ENCODE data around the gene HNRNPA3. TPM values are rescaled to one million over a fixed set of nuclear protein-coding genes. Genes with fewer than 3 reads are reported as not detected.
"Not testable (repeated sequence)": the region's sequence is repeated elsewhere in the genome, so short reads cannot be mapped to it uniquely, and the experiment has no call there.

Gene HNRNPA3
- total RNA-seq, 2 experiments from 2014 or later: 303 to 311 TPM

- no peaks in the 10 kb centered on the region for H3K27me3 Mint-ChIP-seq
Measured at GRCh38 chr2:177265824-177266817, 53.5 kb downstream of the HNRNPA3 start.

GRCh38 chr2:177266955-177267354 lies 54.4 kb downstream of the HNRNPA3 start:
- peaks cover 34% of the 10 kb centered on the region for H3K4me1 Mint-ChIP-seq (ENCODE audit: low read depth)
- not testable (repeated sequence) for DNase-seq, H3K36me3 Mint-ChIP-seq, H3K27ac Mint-ChIP-seq, H3K27me3 Mint-ChIP-seq, H3K4me3 Mint-ChIP-seq, H3K9me3 Mint-ChIP-seq
- intact Hi-C loops (cut with micrococcal nuclease): loop anchor here (10.0 kb wide), 1 partner anchor 332 kb away; no protein-coding TSS in a partner anchor
- CTCF ChIA-PET: interaction anchor here (1.0 to 6.1 kb wide), 3 partner anchors 23 to 102 kb away, joined by 4 to 65 read pairs (median 4); no protein-coding TSS in a partner anchor
- POLR2A ChIA-PET: interaction anchor here (4.6 kb wide), 1 partner anchor 55 kb away, joined by 101 read pairs; the partner anchor contains the start of gene HNRNPA3

More at GRCh38 chr2:177265824-177266817, 53.5 kb downstream of the HNRNPA3 start:
- intact Hi-C loops (cut with micrococcal nuclease): loop anchor here (2.0 to 10.0 kb wide), 2 partner anchors 287 to 331 kb away; a partner anchor contains a TSS
- peak overlapping the region; percentile 90 for H3K4me3 Mint-ChIP-seq
- ChIA-PET POLR2A (interaction anchor here (0.6 to 4.6 kb wide), 12 partner anchors 13 to 103 kb away, joined by 3 to 101 read pairs (median 12); partner anchors contain the start of gene HNRNPA3), CTCF (interaction anchor here (1.1 to 6.1 kb wide), 8 partner anchors 12 to 1264 kb away, joined by 5 to 65 read pairs (median 24); partner anchors contain the start of gene LNPK)
- peaks cover 42% of the 10 kb centered on the region for H3K4me1 Mint-ChIP-seq (ENCODE audit: low read depth)
- no peaks in the 10 kb centered on the region for H3K9me3 Mint-ChIP-seq
- peak overlapping the region; percentile 99 for H3K27ac Mint-ChIP-seq
- no peak for DNase-seq
- H3K36me3 Mint-ChIP-seq: peaks cover 11% of the 10 kb centered on the region

- no peak overlapping the region for H3K27ac Mint-ChIP-seq
- no peaks in the 10 kb centered on the region for H3K27me3 Mint-ChIP-seq
- intact Hi-C loops (cut with micrococcal nuclease): loop anchor here (10.0 kb wide), 1 partner anchor 334 kb away; no protein-coding TSS in a partner anchor
- peaks cover 30% of the 10 kb centered on the region for H3K4me1 Mint-ChIP-seq (ENCODE audit: low read depth)
- no peaks in the 10 kb centered on the region for H3K9me3 Mint-ChIP-seq
- no peak for DNase-seq
- CTCF ChIA-PET: interaction anchor here (1.7 to 6.1 kb wide), 2 partner anchors 28 to 103 kb away, joined by 4 to 65 read pairs; no protein-coding TSS in a partner anchor
- H3K4me3 Mint-ChIP-seq: no peak overlapping the region
- peaks cover under 1% of the 10 kb centered on the region for H3K36me3 Mint-ChIP-seq
- POLR2A ChIA-PET: no interaction called here
Measured at GRCh38 chr2:177268187-177268871, 55.7 kb downstream of the HNRNPA3 start.

GRCh38 chr2:177268901-177269300 lies 56.3 kb downstream of the HNRNPA3 start:
- intact Hi-C loops (cut with micrococcal nuclease): loop anchor here (10.0 kb wide), 1 partner anchor 334 kb away; no protein-coding TSS in a partner anchor
- Mint-ChIP-seq H3K27me3 (no peaks in the 10 kb centered on the region), H3K36me3 (no peaks in the 10 kb centered on the region), H3K9me3 (no peaks in the 10 kb centered on the region), H3K4me3 (no peak overlapping the region), H3K27ac (no peak overlapping the region), H3K4me1 (ENCODE audit: low read depth) (peaks cover 30% of the 10 kb centered on the region)
- CTCF ChIA-PET: no interaction called here
- POLR2A ChIA-PET: no interaction called here
- no peak for DNase-seq

- no peaks in the 10 kb centered on the region for H3K36me3 Mint-ChIP-seq
- H3K27me3 Mint-ChIP-seq: no peaks in the 10 kb centered on the region
- ChIA-PET POLR2A (no interaction called here), CTCF (interaction anchor here (0.7 to 1.4 kb wide), 2 partner anchors 105 to 146 kb away, joined by 5 read pairs; no protein-coding TSS in a partner anchor)
- no peaks in the 10 kb centered on the region for H3K9me3 Mint-ChIP-seq
- peaks cover 30% of the 10 kb centered on the region for H3K4me1 Mint-ChIP-seq (ENCODE audit: low read depth)
- intact Hi-C loops (cut with micrococcal nuclease): no loop called here
- no peak overlapping the region for H3K4me3 Mint-ChIP-seq
- DNase-seq: no peak
- no peak overlapping the region for H3K27ac Mint-ChIP-seq
Measured at GRCh38 chr2:177270531-177270930, 57.9 kb downstream of the HNRNPA3 start.

- H3K27me3 Mint-ChIP-seq: no peaks in the 10 kb centered on the region
- H3K4me3 Mint-ChIP-seq: no peak overlapping the region
- intact Hi-C loops (cut with micrococcal nuclease): no loop called here
- POLR2A ChIA-PET: interaction anchor here (0.5 to 1.1 kb wide), 4 partner anchors 8 to 61 kb away, joined by 3 read pairs; no protein-coding TSS in a partner anchor
- no peaks in the 10 kb centered on the region for H3K9me3 Mint-ChIP-seq
- no peak for DNase-seq
- no peaks in the 10 kb centered on the region for H3K36me3 Mint-ChIP-seq
- CTCF ChIA-PET: interaction anchor here (0.6 to 2.1 kb wide), 4 partner anchors 61 to 123 kb away, joined by 3 to 8 read pairs (median 4); no protein-coding TSS in a partner anchor
- H3K4me1 Mint-ChIP-seq (ENCODE audit: low read depth): peaks cover 17% of the 10 kb centered on the region
- H3K27ac Mint-ChIP-seq: no peak overlapping the region
Measured at GRCh38 chr2:177271981-177272666, 59.5 kb downstream of the HNRNPA3 start.

GRCh38 chr2:177272765-177273164 lies 60.2 kb downstream of the HNRNPA3 start:
- Mint-ChIP-seq H3K9me3 (no peaks in the 10 kb centered on the region), H3K27ac (no peak overlapping the region), H3K4me1 (ENCODE audit: low read depth) (peaks cover 12% of the 10 kb centered on the region), H3K4me3 (no peak overlapping the region), H3K36me3 (no peaks in the 10 kb centered on the region), H3K27me3 (no peaks in the 10 kb centered on the region)
- no peak for DNase-seq
- intact Hi-C loops (cut with micrococcal nuclease): no loop called here
- ChIA-PET POLR2A (interaction anchor here (0.7 kb wide), 1 partner anchor 19 kb away, joined by 3 read pairs; no protein-coding TSS in a partner anchor), CTCF (interaction anchor here (0.6 to 2.1 kb wide), 6 partner anchors 8 to 124 kb away, joined by 3 to 8 read pairs (median 4); partner anchors contain the start of gene NFE2L2)

- ChIA-PET POLR2A (no interaction called here), CTCF (interaction anchor here (0.6 to 2.1 kb wide), 6 partner anchors 9 to 110 kb away, joined by 3 to 8 read pairs (median 4); partner anchors contain the start of gene NFE2L2)
- no peaks in the 10 kb centered on the region for H3K27me3 Mint-ChIP-seq
- no peak for DNase-seq
- intact Hi-C loops (cut with micrococcal nuclease): no loop called here
- no peaks in the 10 kb centered on the region for H3K9me3 Mint-ChIP-seq
- H3K27ac Mint-ChIP-seq: no peak overlapping the region
- H3K36me3 Mint-ChIP-seq: no peaks in the 10 kb centered on the region
- peaks cover 11% of the 10 kb centered on the region for H3K4me1 Mint-ChIP-seq (ENCODE audit: low read depth)
- no peak overlapping the region for H3K4me3 Mint-ChIP-seq
Measured at GRCh38 chr2:177273408-177273807, 60.8 kb downstream of the HNRNPA3 start.

Small RNA genes lying within 50 kb of the gene (microRNA-seq; reads per million reads assigned to microRNA genes)
- not detected for gene MIR3128 (ENCODE audit: borderline microRNAs expressed, borderline number of aligned reads, borderline replicate concordance)

Other genes with a start within 250 kb of the HNRNPA3 start
- gene NFE2L2, start 51.9 kb downstream of the HNRNPA3 start, total RNA-seq: 10 to 100 TPM; 51.3 to 52.0 TPM
- 10 to 100 TPM; 51.9 to 53.0 TPM for gene AGPS, start 180.0 kb downstream of the HNRNPA3 start, total RNA-seq

Data from activated CD4-positive, alpha-beta memory T cell treated with anti-CD3 and anti-CD28 coated beads for 36 hours (primary cell).